ENCODE measurements around the gene SLC34A3.

SLC34A3 gene

DNA sequence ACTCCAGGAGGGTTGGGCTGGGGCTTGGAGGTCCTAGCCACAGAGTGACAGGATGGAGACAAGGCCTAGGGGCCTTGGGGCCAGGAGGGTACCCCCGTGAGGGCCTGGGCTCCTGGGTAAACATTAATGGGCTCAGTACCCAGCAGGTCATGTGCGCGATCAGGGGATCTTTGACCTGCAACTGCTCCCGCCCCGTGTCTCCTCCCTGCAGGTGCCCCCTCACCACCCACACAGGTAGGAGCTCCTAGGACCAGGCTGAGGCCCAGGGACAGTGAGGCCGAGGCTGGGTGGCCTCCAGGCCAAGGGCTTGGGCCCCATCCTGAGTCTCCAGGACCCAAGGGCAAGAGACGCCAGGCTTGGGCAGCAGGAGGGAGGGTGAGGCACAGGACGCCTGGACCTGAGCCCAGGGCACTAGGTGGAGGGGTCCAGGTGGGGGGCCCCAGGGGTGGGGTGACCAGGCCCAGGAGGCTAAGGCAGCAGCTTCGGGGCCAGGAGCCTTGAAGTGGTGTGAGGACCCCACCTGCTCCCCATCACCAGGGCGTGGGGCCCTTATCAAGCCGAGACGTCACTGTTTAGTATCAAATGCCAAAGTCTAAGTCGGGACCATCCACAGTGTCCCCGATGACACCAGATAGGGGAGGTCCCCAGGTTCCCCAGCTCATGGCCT, at the start of gene SLC34A3:
Gene SLC34A3, plus strand, starts transcription at position 197 of the 667 bp plus-strand sequence. CDS start 802 bp downstream, outside the sequence.
- no peak for DNase-seq

DNA sequence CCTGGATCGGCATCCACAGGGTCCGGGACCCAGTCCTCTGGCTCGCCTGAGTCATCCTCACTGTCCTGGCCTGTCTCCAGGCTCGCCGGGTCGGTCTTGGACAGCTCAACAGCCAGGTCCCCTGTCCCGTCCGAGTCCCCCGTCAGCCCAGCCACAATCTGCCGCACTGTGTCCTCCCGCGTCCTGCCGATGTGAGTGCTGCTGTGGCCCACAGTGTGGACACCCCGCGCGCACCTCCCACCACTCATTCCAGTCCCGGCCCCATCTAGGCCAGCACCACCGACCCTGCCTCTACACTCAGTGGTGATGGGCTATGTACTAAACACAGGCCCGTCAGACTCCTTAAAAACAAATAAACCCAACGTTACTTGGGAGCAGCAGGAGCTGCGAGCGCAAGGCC, 49.0 kb upstream of the SLC34A3 start:
- no peak for DNase-seq

DNA sequence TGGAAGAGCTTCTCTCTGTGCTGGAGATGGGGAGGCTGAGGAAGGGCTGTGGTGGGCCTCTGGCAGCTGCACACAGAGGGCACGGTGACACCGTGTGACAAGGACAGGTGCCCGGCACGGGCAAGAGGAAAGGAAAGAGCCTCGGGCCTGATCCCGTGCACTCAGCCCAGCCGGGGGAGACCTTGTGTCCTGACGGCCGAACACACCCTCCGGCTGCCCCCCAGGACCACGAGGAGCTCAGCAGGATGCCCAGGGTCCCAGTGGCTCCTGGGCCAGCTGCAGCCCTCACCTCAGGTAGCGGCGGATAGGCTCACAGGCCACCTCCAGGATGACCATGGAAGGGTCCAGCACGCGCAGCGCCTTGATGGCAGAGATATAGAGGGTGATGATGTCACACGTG, 47.9 kb upstream of the SLC34A3 start:
- DNase-seq, result no peak

DNA sequence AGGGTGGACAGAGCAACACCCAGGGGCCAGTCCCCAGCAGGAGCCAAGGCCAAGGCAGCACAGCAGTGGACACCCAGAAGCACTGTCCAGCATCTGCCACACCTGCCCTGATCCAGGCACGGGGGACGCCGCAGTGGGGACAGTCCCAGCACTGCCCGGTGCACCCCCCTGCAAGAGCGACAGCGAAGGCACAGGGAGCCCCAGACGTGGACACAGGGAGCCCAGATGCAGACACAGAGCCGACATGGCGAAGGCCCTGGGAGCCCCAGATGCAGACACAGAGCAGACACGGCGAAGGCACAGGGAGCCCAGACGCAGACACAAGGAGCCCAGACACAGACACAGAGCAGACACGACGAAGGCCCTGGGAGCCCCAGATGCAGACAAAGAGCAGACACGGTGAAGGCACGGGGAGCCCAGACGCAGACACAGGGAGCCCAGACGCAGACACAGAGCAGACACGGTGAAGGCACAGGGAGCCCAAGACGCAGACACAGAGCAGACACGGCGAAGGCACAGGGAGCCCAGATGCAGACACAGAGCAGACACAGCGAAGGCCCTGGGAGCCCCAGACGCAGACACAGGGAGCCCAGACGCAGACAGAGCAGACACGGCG, 46.6 kb upstream of the SLC34A3 start:
- no peak for DNase-seq

DNA sequence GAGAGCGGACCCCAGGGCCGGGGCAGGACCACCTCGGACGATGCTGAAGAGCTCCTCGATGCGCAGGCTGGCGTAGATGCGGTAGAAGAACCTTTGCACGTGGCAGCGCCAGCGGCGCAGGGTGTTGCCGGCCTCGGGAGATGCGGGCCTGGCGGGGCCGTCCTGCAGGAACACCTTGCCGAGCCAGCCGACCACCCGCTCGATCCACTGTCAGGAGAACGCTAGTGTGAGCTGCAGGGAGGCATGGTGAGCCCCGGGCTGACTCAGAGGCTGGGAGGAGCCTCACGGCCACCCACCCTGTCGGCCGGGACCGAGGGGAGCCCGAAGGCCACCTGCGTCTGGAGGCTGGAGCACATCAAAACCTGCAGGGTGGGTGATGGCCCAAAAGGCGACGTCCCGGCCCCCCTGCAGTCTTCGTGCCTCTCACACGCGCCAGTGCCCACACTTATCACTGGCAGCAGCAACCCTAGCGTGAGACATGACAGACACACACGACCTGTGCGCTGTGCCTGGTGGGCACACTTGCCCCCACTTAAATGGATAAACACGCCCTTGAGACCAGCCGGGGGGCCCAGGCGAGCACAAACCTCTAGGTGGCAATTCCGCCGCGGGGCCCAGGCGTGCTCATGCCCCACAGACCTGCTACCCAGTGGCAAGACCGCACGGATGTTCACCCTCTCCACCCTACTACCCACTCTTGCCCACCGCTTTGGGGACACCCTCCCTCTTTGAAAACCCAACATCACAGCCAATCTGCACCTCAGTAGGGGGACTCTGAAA, 45.6 kb upstream of the SLC34A3 start:
- no peak for DNase-seq

DNA sequence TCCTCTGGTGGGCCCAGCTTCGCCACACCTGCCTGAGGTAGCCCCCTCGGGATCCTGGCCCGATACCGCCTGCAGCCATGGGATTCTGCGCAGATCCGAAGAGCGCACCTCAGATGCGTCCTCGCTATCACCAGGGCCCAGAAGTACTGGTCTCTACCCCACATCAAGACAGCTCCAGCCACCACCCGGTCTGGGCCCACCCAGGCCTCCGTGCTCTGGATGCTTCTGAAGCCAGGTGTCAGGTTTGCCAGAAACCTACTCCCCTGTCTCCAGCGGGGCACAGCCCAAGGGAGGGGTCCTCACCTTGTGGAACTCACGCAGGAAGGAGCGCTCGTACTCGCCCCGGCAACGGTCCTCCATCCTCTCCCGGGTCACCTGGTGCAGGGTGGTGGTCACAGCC, 44.8 kb upstream of the SLC34A3 start:
- DNase-seq, result no peak

DNA sequence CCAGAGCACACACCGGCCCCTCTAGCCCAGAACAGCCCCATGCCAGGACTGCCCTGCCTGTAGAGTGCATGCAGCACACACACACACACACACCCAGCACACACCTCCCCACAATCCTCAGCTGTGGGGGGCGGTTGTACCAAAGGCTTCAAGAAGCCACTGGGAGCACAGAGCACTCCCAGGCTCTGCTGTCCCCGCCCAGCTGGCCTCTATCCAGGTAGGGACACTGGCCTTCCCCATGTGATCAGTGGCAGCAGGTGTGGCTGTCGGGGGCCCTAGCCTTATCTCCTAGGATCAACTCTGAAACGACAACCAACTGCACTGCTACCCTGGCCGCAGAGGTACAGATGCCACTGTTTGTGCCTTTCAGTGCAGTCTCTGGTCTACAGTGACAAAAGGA, 44.3 kb upstream of the SLC34A3 start:
- DNase-seq, result no peak

DNA sequence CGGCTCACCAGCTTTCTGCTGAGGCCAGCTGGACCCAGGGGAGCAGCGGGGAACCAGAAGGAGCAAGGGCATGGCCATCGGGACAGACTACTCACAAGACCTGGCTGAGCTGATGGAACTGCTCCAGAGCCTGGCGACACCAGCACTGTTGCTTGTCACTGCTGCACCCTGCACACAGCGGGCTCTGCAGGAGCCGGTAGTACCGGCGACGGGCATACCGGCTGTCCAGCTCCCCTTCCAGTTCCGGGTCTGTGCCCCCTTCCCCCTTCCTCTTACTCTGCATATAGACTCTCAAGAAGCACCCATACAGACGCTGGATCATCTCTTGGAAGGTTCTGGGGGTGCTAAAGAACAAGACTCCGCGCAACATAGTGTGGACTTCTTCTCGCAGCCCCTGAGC, 43.3 kb upstream of the SLC34A3 start:
- no peak for DNase-seq

DNA sequence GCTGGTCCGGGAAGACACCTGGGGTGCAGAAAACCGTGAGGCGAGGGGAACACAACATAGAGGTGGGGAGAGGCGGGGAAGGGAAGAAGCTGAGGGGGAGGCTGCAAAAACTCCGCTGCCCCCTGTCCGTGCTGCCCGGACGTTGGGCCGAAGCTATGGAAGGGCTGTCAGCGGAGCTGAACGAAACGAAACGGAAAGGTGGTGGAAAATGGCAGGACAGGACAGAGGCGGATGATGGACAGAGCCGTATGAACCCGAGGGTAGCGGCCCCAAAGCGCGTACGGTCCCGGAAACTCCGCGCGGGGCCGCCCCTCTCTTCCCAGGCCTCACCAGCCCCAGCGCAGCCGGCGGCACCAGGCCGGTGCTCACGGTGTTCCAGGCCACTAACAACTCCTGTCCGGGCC, 42.6 kb upstream of the SLC34A3 start:
- no peak for DNase-seq

DNA sequence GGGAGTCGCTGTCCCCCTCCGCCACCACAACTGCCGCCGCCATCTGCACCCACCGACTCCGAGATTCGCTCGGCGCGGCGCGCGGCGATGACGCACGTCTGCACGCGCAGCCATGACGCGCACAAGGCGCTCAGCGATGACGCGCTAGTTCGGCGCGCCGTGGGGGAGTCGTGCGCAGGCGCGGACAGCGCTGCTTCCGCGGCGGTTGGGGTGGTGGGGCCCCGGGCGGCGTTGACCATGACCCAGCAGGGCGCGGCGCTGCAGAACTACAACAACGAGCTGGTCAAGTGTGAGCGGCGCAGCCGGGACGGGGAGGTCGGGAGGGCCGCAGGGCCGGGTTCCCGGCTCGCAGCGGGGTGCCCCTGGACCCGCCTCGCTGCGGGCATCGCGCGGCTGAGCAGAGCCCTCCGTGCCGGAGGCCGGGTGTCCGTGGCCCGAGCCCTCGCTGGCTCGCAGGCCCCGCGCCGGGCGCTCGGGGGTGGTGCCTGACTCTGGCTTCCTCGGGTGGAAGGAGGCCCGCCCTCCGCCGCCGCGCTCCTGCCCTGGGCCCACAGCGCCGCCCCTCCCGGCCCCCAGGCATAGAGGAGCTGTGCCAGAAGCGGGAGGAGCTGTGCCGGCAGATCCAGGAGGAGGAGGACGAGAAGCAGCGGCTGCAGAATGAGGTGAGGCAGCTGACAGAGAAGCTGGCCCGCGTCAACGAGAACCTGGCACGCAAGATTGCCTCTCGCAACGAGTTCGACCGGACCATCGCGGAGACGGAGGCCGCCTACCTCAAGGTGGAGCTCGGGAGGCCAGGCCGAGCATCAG, 42.0 kb upstream of the SLC34A3 start, which contains the start of the genes ANAPC2 and SSNA1:
Gene ANAPC2, minus strand, starts transcription at position 71 of the 807 bp plus-strand sequence. Its CDS starts 28 bp downstream, at position 43.
Gene SSNA1, plus strand, starts transcription at position 187 of the 807 bp plus-strand sequence. Its CDS starts 51 bp downstream, at position 238.
- DNase-seq, result peak; percentile 97

DNA sequence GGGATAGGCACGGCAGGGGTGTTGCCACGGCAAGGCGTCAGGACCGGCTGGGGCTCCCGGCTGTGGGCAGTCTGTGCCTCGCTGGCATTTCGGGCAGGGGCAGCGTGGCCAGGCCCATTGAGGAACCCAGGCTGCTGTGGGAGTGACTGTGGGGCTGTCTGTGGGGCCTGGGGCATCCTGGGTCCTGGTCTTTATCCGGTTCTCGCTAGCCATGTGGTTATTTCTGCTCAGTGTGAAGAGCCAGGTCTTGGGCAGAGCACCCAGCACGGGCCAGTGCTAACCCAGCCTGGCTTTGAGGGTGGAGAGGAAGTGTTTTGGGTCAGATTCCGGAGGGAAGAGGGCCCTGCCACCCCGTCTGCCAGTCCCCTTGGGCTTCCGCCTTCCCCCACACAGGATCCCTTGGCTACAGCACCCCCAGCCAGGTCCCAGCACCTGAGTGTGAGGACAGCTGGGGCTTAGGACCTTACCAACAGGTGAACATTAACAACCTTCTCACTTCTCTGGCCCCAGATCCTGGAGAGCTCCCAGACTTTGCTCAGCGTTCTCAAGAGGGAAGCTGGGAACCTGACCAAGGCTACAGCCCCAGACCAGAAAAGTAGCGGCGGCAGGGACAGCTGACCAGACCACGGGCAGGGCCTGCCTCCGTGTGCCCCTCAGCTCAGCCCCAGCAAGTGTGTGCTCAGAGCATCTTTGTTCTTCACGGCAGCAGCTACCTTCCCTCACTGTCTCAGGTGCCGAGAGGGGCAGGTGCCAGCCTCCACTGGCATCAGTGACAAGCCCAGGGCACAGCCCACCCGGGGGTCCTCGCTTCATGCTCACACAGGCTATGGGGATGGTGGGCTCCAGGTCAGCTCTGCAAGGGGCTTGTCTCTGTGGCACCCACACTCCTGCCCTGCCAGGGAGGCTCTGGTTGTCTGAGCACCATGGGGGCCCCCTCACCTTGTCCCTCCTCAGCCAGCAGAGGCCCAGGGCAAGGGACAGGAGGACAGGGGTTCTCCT, 41.1 kb upstream of the SLC34A3 start:
- no peak for DNase-seq

DNA sequence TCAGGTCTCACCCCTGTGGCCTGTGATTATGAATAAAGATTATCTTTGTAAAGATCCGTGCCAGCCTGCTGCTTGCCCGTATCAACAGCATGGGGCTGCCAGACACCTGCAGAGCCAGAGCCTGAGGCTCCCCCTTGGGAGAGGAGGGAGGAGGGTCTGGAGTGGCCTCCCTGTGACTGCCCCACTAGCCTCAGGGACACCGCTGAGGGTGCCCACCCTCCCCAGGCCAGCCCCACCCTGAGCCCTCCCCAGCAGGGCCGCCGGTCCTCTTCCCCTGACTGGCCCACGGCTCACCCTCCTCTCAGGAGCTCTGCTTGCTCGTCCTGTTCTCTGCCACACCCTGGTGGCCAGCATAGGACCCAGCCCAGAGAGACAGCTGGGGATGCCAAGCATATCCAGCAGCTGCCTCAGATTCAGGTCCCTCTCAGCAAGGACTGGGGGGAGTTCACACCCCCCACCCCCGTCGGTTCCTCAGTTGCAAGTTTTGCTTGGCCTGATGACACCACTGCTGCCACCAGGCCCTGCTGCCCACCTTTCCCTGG, 40.3 kb upstream of the SLC34A3 start:
- no peak for DNase-seq

DNA sequence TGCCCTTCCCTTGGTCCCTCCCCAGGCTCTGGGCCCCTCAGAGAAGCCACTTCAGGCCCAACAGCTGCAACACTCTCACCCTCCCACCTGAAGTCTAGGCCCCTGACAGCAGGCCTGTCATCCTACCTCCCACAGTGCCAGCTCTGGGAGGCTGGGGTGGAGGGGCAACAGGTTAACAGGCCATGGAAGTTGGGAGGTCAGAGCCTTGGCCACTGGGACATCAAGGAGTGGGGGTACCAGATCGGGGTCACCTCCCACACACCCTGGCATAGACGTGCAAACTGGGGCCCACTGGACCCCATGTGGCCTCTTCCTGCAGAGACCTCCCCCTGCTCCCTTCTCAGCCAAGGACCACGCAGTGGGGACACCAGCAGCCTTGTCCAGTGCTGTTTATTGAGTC, 39.5 kb upstream of the SLC34A3 start:
- no peak for DNase-seq

DNA sequence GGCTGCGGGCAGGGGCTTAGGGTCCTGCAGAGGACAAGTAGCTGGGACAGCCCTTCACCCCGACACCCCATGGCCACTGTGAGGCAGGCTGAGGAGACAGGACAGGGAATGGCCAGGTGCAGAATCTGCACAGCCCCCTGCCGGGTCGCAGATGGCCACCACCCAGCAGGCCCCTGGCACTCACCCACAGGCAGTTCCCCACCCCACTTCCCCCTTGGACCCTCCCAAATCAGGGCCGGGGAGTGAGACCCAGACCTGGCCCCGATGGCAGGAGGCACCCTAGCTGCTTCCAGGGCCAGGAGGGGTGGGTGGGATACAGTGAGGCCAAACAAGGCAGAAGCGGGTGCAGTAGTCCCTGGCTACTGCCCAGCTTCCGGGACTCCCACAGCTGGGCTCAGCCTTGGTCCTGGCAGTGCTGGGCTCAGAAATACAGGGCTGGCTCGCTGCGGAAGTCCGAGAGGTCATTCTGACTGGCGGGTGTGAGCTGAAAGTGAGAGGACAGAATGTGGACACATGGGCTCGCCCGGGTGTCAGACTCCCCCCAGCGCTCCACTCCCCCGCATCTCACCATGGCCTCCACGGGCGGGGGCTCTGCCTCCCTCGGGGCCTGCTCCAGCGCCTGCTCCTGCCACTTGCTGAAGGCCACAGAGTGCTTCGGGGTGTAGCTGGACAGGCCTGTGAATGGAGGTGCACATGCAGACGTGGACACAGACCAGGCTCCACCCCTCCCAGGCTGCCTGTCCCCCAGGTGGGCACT, 38.8 kb upstream of the SLC34A3 start:
- no peak for DNase-seq

DNA sequence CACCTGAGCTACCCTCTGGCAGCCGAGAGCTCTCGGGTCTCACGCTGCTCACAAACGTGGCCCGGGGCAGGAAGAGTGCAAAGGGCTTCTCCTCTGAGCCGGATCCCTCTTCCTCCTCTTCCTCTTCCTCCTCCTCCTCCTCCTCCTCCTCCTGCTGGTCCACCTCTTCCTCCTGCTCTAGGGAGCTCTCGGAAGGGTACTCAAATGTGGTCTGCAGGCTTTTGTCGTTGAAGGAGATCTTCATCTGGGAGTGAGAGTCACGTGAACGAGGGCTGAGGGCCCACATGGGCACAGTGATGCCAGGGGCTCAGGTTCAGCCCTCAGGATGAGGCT, 38.3 kb upstream of the SLC34A3 start:
- DNase-seq, result no peak

DNA sequence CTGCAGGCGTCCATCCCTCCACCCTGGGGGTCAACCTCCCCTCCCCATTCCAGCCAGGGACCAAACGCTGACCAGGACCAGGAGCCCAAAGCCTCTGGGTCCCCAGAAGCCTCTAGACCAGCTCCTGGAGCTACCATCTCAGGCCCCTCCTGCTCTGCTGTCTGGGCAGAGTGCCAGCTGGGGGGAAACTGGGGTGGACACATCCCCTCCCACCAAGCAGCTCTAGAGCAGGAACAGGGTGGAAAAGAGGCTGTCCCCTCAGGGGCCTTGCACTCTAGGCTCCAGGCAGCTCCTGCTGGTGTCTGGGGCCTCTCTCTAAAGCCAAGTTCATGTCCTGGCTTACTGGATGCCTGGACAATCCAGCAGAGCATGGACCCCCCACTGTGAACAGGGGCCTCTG, 37.8 kb upstream of the SLC34A3 start:
- DNase-seq, result no peak

DNA sequence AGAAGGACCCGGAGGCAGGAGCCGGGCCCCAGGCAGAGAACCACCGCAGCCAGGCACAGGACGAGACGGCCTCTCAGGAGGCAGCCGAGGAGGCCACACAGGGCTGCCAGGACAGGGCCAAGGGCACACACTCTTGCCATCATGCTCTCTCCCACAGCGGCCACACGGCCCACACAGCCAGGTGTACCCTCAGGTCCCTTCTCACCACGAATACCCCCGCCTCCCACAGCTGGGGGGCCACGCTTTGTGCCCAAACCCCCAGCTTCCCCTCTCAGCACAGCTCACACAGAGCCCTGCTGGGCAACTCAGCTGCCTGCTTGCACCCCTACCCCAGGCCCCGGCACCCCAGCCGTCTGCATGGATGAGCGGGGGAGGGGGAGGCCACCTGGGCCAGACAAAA, 36.9 kb upstream of the SLC34A3 start:
- DNase-seq, result no peak

DNA sequence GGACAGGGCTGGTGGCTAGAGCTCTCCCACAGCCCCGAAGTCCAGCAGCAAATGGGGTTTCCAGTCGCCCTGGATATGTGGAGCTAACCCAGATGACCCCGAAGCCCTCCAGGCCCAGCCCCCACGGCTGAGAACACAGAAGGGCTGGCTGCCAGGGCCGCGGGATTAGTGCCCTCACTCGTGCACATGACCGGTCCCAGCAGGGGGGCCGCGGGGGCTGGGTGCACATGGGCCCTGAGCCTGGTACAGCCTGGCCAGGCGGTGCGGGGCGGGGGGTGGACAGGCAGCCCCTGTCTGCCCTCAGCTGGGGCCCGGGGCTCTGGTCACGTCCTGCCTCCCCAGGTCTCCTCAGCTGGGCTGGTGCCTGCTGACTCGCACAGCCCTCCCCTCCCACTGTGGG, 36.3 kb upstream of the SLC34A3 start:
- DNase-seq, result no peak

DNA sequence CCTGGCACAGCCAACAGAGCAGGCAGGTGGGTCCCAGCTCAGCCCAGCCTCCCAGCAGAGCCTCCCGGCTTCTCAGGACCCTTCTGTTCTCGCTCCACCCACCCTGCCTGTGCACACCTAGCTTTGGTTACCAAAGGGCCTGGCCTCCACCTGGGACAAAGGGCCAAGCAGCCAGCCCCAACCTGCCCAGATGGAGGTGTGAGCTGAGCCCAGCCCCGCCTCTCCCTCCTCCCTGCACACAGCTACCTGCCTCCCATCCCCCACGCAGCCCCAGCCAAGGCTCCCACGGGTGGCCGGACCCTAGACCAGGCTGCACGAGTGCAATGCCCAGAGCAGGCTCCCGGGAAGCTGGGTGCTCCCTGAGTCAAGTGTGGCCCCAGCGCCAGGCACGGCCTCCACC, 35.8 kb upstream of the SLC34A3 start:
- DNase-seq, result no peak

DNA sequence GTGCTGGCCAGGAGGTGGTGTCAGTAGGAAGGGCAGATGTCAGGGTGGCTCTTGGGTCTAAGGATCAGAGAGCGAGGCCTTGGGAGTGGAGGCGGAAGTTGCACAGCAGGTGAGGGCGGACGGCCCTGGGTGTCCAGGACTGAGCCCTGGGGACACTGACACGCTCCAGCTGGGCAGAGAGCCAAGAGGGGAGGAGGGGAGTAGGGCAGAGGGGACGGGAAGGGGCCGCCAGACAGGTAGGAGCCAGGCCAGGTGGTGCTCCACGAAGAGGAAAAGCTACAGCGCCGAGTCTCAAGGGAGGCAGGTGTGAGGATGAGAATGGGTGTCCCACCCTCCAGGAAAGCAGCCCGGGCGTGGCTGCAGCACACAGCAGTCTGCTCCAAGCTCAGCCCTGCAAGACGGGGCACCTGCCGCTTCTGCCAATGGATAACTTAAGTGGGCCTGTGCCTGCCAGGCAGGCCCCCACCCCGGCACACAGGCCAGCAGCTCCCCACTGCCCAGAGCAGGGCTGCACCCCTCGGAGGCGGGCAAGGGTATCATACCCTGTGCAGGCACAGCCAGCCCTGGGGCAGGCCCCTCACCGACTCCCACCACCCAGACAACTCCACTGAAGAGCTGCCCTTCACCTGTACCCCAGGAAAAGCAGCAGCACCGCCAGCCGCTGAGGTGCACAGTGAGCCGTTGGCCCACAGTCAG, 35.0 kb upstream of the SLC34A3 start:
- DNase-seq, result no peak

Measured in suppressor macrophage treated with lipopolysaccharide for 4 hours (primary cell).